T-helper 1 cell treated with Interleukin-12 subunit alpha and Interleukin-12 subunit beta and Interleukin-4 antibody, amounts not matched to agents 30 μg/mL and 1 μg/mL, for 36 hours (primary cell): ENCODE measurements around the gene LRRC45.

Source experiments
- H3K27ac Mint-ChIP-seq: one replicate; pipeline ENCODE4 v1.8.0; 2021; ENCODE audit warnings: mild to moderate bottlenecking, mixed read lengths
- H3K27me3 Mint-ChIP-seq: one replicate; pipeline ENCODE4 v1.8.0; 2021; ENCODE audit warnings: low read depth, mixed read lengths
- H3K36me3 Mint-ChIP-seq: one replicate; pipeline ENCODE4 v1.8.0; 2021; ENCODE audit warnings: low read depth, mixed read lengths
- H3K4me1 Mint-ChIP-seq: one replicate; pipeline ENCODE4 v1.8.0; 2021; ENCODE audit warnings: low read depth, mixed read lengths
- H3K4me3 Mint-ChIP-seq: one replicate; pipeline ENCODE4 v1.8.0; 2021; ENCODE audit warnings: mild to moderate bottlenecking, moderate library complexity, mixed read lengths
- H3K9me3 Mint-ChIP-seq: one replicate; pipeline ENCODE4 v1.8.0; 2021; ENCODE audit warnings: mixed read lengths

The LRRC45 gene

GRCh38 chr17:81999587-81999975 lies 23.5 kb upstream of the LRRC45 start:
- Mint-ChIP-seq H3K9me3 (no peaks in the 10 kb centered on the region), H3K4me1 (no peaks in the 10 kb centered on the region), H3K36me3 (no peaks in the 10 kb centered on the region)

GRCh38 chr17:81999976-82000802 lies 22.9 kb upstream of the LRRC45 start:
- Mint-ChIP-seq H3K9me3 (no peaks in the 10 kb centered on the region), H3K36me3 (no peaks in the 10 kb centered on the region), H3K27ac (no peak overlapping the region), H3K27me3 (no peaks in the 10 kb centered on the region), H3K4me1 (no peaks in the 10 kb centered on the region), H3K4me3 (no peak overlapping the region)

More at GRCh38 chr17:81999587-81999975, 23.5 kb upstream of the LRRC45 start:
- Mint-ChIP-seq H3K4me3 (no peak overlapping the region), H3K27ac (no peak overlapping the region), H3K27me3 (no peaks in the 10 kb centered on the region)

DNA sequence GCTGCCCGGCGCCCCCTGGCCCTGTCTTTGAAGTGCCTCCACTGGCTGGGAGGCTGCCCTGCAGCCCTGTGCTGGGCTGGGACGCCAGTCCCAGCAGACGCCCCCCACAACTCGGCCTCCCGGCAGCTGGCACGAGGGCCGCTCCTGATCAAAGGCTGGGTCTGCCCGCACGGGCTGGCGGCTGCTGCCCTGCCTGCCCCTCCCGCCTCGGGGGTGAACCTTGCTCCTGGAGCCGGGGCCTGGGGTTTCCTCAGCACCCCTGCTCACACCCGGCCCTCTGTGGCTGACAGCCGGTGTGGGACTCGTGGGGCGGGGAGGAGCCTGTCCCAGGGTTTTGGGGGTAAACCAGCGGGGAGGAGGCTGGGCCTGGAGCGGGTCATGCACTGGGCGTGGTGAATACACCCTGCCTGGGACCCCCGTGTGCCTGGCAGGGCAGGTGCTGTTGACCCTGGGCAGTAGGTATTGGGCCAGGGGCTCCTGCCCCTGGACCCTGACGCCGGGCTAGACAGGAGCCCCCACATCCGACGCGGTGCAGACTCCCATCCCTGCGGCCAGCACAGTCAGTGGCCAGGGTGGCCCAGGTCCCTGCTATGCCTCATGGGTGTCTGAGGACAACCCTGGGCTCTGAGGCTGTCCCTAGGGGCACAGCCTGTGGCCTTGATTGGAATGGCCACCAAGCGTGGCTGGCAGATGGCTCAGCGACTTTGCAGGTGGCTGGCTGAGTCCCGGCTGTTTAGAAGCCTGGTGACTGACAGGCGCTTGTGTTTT lies 22.1 kb upstream of the LRRC45 start:
- Mint-ChIP-seq H3K4me1 (no peaks in the 10 kb centered on the region), H3K27ac (no peak overlapping the region), H3K27me3 (no peaks in the 10 kb centered on the region), H3K9me3 (no peaks in the 10 kb centered on the region), H3K4me3 (no peak overlapping the region), H3K36me3 (no peaks in the 10 kb centered on the region)

- Mint-ChIP-seq H3K27ac (no peak overlapping the region), H3K36me3 (no peaks in the 10 kb centered on the region)
Observed at GRCh38 chr17:82001571-82002056, 21.5 kb upstream of the LRRC45 start.

DNA sequence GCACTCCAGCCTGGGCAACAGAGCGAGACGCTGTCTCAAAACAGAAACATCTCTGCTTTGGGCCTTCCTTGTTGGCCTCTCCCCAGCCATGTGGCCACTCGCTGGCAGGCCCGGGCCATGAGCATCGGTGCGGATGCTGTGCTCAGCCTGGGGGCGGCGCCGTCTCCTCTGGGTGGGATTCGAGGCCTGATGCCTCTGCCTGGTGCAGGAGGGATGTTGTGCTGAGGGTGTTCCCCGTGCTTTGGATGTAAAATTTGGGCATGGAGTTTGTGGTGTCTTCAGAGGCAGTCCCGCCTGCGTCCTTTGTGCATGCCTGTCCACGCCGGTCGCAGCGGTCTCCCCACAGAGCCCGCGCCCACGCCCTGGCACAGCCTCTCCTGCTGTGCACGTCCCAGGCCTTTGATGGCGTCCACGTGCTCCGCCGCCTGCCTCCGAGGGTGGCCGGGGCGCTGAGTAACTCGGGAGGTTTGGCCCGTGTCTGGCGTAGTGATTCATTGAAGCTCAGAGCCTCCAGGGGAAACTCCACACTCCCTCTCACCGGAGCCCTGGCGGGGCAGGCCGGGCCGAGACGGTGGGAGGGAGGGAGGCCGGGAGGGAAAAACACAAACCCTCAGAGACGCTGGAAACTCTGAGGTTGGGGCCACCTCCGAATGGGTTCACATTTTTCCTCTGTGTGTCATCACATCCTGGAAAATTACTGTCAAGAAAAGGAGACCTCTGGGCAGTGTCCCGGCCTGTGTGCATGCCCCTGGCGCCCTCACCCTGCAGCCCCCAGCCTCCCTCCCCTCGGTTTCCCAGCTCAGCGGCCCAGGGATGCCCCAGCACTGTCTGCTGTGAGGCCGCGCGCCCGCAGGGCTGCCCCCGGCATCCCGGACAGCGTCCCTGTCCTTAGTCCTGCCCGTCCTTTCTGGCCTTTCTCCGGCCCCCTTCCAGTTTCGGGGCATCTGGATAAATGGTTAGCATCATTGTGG lies 19.4 kb upstream of the LRRC45 start:
- no peaks in the 10 kb centered on the region for H3K4me1 Mint-ChIP-seq
- H3K9me3 Mint-ChIP-seq = no peaks in the 10 kb centered on the region
- H3K36me3 Mint-ChIP-seq = no peaks in the 10 kb centered on the region
- no peak overlapping the region for H3K27ac Mint-ChIP-seq
- no peaks in the 10 kb centered on the region for H3K27me3 Mint-ChIP-seq
- no peak overlapping the region for H3K4me3 Mint-ChIP-seq

More at GRCh38 chr17:82001571-82002056, 21.5 kb upstream of the LRRC45 start:
- no peaks in the 10 kb centered on the region for H3K9me3 Mint-ChIP-seq
- no peak overlapping the region for H3K4me3 Mint-ChIP-seq
- no peaks in the 10 kb centered on the region for H3K27me3 Mint-ChIP-seq
- no peaks in the 10 kb centered on the region for H3K4me1 Mint-ChIP-seq

DNA sequence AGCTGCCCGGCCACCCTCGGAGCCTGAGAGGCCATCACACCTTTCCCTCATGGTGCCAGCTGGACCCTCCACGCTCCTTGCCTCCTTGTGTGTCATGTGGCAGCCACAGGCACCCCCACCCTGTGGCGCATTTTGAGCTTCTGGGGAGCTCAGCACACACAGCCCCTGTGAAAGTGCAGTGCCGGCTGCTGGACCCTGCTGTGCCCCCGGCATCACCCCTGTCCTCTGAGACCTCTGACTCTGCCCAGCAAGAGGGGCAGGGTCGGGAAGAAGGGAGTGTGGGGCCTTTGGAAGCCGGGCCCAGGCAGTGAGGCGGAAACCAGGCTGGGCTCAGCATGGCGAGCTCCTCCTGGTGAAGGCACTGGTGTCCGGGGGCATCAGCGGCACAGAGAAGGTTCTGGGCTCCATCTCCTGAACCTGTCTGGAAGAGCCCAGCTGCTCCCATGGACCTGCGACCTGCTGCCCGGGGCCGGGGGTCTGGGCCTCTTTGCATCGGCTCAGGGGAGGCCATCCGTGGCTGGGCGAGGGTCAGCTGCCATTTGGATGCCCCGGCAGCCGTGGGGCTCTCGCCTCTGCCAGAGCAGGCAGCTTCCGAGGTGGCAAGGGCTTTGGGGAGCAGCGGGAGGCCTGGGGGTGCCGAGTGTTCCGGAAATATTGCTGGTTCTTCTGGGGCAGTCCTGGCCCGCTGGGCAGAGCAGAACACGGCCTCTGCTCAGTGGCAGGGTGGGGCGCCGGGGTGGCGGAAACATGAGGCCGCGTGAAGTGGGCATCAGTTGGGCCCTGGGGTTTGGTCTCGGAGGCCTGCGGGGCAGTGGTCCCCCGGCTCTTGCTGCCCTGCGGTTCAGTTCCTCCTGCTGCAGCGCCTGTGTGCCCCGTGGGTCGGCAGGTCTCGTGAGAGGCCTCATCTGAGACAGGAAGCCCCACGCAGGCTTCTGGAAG lies 18.3 kb upstream of the LRRC45 start:
- Mint-ChIP-seq H3K27me3 (no peaks in the 10 kb centered on the region), H3K4me1 (no peaks in the 10 kb centered on the region), H3K36me3 (no peaks in the 10 kb centered on the region), H3K9me3 (no peaks in the 10 kb centered on the region), H3K27ac (no peak overlapping the region), H3K4me3 (no peak overlapping the region)

GRCh38 chr17:82005701-82006348 lies 17.3 kb upstream of the LRRC45 start:
- H3K4me1 Mint-ChIP-seq = no peaks in the 10 kb centered on the region
- no peaks in the 10 kb centered on the region for H3K36me3 Mint-ChIP-seq
- no peaks in the 10 kb centered on the region for H3K9me3 Mint-ChIP-seq
- no peak overlapping the region for H3K27ac Mint-ChIP-seq
- no peaks in the 10 kb centered on the region for H3K27me3 Mint-ChIP-seq
- H3K4me3 Mint-ChIP-seq = no peak overlapping the region

- Mint-ChIP-seq H3K27ac (no peak overlapping the region), H3K4me1 (no peaks in the 10 kb centered on the region), H3K36me3 (no peaks in the 10 kb centered on the region), H3K9me3 (no peaks in the 10 kb centered on the region), H3K27me3 (no peaks in the 10 kb centered on the region), H3K4me3 (no peak overlapping the region)
Observed at GRCh38 chr17:82006468-82007227, 16.5 kb upstream of the LRRC45 start.

GRCh38 chr17:82007228-82007494 lies 15.9 kb upstream of the LRRC45 start:
- no peak overlapping the region for H3K4me3 Mint-ChIP-seq
- no peak overlapping the region for H3K27ac Mint-ChIP-seq
- no peaks in the 10 kb centered on the region for H3K36me3 Mint-ChIP-seq
- no peaks in the 10 kb centered on the region for H3K27me3 Mint-ChIP-seq
- H3K4me1 Mint-ChIP-seq = no peaks in the 10 kb centered on the region
- H3K9me3 Mint-ChIP-seq = no peaks in the 10 kb centered on the region

- H3K4me1 Mint-ChIP-seq = no peaks in the 10 kb centered on the region
- no peak overlapping the region for H3K27ac Mint-ChIP-seq
- H3K9me3 Mint-ChIP-seq = no peaks in the 10 kb centered on the region
- no peak overlapping the region for H3K4me3 Mint-ChIP-seq
- H3K36me3 Mint-ChIP-seq = no peaks in the 10 kb centered on the region
- no peaks in the 10 kb centered on the region for H3K27me3 Mint-ChIP-seq
Observed at GRCh38 chr17:82007495-82008257, 15.4 kb upstream of the LRRC45 start.

DNA sequence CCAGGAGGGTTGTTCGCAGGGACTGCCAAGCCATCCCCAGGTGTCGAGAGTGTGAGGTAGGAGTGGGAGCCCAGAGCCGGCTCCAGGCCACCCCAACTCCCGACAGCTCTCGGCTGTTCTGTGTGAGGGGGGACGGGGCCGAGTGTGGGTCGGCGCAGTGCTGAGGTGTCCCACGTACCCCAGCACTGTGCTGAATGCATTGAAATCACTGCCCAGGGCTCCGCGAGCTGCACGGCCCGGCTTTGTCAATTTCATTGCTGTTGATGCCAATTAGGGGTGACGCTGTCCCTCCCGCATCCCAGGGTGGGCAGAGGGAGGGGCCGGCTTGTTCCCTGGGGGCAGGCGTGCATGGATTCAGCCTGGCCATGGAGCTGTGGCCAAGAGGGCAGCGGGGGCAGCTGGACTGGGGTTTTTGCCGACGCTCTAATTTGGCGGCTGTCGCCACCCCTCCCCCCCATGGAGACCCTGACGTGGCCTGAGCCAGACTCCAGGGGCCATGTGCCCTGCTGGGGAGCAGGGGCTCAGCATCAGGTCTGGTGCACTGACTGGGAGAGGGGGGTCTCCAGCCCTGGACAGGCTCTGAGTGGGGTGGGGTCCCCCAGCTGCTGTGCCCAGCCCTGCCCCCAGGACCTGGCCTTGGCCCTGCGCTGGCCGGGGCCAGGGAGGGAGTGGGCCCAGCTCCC lies 14.7 kb upstream of the LRRC45 start:
- Mint-ChIP-seq H3K4me3 (no peak overlapping the region), H3K4me1 (no peaks in the 10 kb centered on the region), H3K27ac (no peak overlapping the region), H3K36me3 (no peaks in the 10 kb centered on the region), H3K9me3 (no peaks in the 10 kb centered on the region), H3K27me3 (no peaks in the 10 kb centered on the region)

DNA sequence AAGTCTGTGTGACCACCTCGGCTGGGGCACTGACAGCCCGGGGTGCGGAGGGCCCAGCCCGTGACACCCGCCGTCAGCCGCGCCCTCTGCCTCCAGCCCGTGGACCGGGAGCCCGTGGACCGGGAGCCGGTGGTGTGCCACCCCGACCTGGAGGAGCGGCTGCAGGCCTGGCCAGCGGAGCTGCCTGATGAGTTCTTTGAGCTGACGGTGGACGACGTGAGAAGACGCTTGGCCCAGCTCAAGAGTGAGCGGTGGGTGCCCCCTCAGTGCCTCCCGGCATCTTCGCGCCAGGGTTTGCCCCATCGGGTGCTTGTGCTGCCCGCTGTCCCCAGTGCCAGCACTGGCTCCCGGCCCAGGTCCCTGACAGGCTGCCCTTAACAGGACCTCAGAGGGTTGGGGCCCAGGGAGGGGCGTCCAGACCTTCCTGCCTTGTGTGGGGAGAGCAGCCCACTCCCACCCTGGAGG lies 14.1 kb upstream of the LRRC45 start:
- Mint-ChIP-seq H3K9me3 (no peaks in the 10 kb centered on the region), H3K27ac (no peak overlapping the region), H3K4me1 (no peaks in the 10 kb centered on the region), H3K27me3 (no peaks in the 10 kb centered on the region), H3K4me3 (no peak overlapping the region), H3K36me3 (no peaks in the 10 kb centered on the region)
